Astrocyte of the spinal cord (primary cell): ENCODE measurements around the gene SLC12A3.

ENCODE experiments used
- DNase-seq: peaks from one replicate; pipeline ENCODE4 v3.0.0; 2011; ENCODE audit warnings: low read depth, low spot score
- H3K4me3 ChIP-seq: 2 replicates; pipeline ENCODE4 v1.5.1; 2011; ENCODE audit warnings: low read depth, mild to moderate bottlenecking, low read length, moderate library complexity
- CTCF ChIP-seq: IDR thresholded peaks from 2 replicates; pipeline ENCODE4 v1.5.1; 2012; ENCODE audit warnings: low read depth, mild to moderate bottlenecking, low read length, inconsistent platforms
- in situ Hi-C: cut with HindIII; loops from 2 replicates; pipeline ENCODE4 v1.10.0; 2017; ENCODE audit warnings: low sequenced_read_pairs

The SLC12A3 gene

DNA sequence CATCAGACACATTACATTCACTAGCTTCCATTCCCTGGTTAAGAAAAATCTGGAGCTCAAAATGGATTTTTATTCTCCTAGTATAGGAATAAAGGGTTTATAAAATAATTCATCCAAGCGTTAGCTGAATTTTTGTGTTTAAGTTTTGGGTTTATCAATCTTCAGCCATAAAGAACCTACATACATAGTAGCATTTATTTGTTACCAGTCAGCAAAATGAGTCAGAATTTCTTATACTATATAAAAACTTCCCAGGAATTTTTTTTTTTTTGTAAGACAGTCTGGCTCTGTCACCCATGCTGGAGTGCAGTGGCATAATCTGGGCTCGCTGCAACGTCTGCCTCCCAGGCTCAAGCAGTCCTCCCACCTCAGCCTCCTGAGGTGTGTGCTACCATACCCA, 40.2 kb upstream of the SLC12A3 start:
- in situ Hi-C loops: no loop called here
- no peak overlapping the region for H3K4me3 ChIP-seq
- DNase-seq: no peak
- TF ChIP-seq CTCF: no peak

- no peak overlapping the region for H3K4me3 ChIP-seq
- in situ Hi-C loops: no loop called here
- no peak for TF ChIP-seq CTCF
- no peak for DNase-seq
Observed at GRCh38 chr16:56825826-56826225, 39.2 kb upstream of the SLC12A3 start.

GRCh38 chr16:56828647-56829046, 36.4 kb upstream of the SLC12A3 start:
- in situ Hi-C loops: no loop called here
- no peak for TF ChIP-seq CTCF
- no peak for DNase-seq
- H3K4me3 ChIP-seq: no peak overlapping the region

- DNase-seq: no peak
- no peak for TF ChIP-seq CTCF
- in situ Hi-C loops: no loop called here
Observed at GRCh38 chr16:56830669-56831068, 34.3 kb upstream of the SLC12A3 start.

GRCh38 chr16:56832768-56833167, 32.2 kb upstream of the SLC12A3 start:
- no peak for DNase-seq
- TF ChIP-seq CTCF: no peak
- no peak overlapping the region for H3K4me3 ChIP-seq
- in situ Hi-C loops: no loop called here

More at GRCh38 chr16:56830669-56831068, 34.3 kb upstream of the SLC12A3 start:
- no peak overlapping the region for H3K4me3 ChIP-seq

GRCh38 chr16:56833243-56833970, 31.6 kb upstream of the SLC12A3 start:
- no peak overlapping the region for H3K4me3 ChIP-seq
- in situ Hi-C loops: no loop called here
- TF ChIP-seq CTCF: no peak
- DNase-seq: no peak

- in situ Hi-C loops: no loop called here
- H3K4me3 ChIP-seq: no peak overlapping the region
- DNase-seq: no peak
- TF ChIP-seq CTCF: no peak
Observed at GRCh38 chr16:56835320-56835719, 29.7 kb upstream of the SLC12A3 start.
